HG03558 (cell line): Measurements from ENCODE around the gene GAPDH.
"Not testable (repeated sequence)": the region's sequence is repeated elsewhere in the genome, so short reads cannot be mapped to it uniquely, and the experiment has no call there.

Experiments used
- ATAC-seq: cut with Tn5 transposase; IDR thresholded peaks from one replicate; pipeline ENCODE4 v1.9.1; 2021; ENCODE audit warnings: moderate number of reproducible peaks; ENCODE audit not compliant: unreplicated experiment; ENCODE audit errors: extremely low read depth

The GAPDH gene

GRCh38 chr12:6528539-6529235, 5.6 kb upstream of the GAPDH start:
- no peak for ATAC-seq

GRCh38 chr12:6529291-6529737, 5.0 kb upstream of the GAPDH start:
- ATAC-seq, result no peak

GRCh38 chr12:6530576-6531260, 3.6 kb upstream of the GAPDH start:
- ATAC-seq, result no peak

GRCh38 chr12:6532051-6532926, 2.0 kb upstream of the GAPDH start:
- no peak for ATAC-seq

GRCh38 chr12:6532927-6533652, 1.2 kb upstream of the GAPDH start:
- ATAC-seq, result no peak

GRCh38 chr12:6533653-6533922, 729 bp upstream of the GAPDH start:
- no peak for ATAC-seq

GRCh38 chr12:6534695-6534944, 303 bp downstream of the GAPDH start:
- no peak for ATAC-seq

- no peak for ATAC-seq
Measured at GRCh38 chr12:6534945-6535696, 804 bp downstream of the GAPDH start.

- ATAC-seq, result no peak
Measured at GRCh38 chr12:6535697-6535946, 1.3 kb downstream of the GAPDH start.

GRCh38 chr12:6535960-6536847, 1.9 kb downstream of the GAPDH start:
- ATAC-seq, result no peak

GRCh38 chr12:6536894-6537579, 2.7 kb downstream of the GAPDH start:
- no peak for ATAC-seq

- ATAC-seq, result not testable (repeated sequence)
Measured at GRCh38 chr12:6537580-6538419, 3.5 kb downstream of the GAPDH start.

- ATAC-seq, result no peak
Measured at GRCh38 chr12:6538420-6539313, 4.3 kb downstream of the GAPDH start.

- ATAC-seq, result no peak
Measured at GRCh38 chr12:6539314-6539682, 5.0 kb downstream of the GAPDH start.

GRCh38 chr12:6539707-6540134, 5.4 kb downstream of the GAPDH start:
- no peak for ATAC-seq

- ATAC-seq, result no peak
Measured at GRCh38 chr12:6540181-6540877, 6.0 kb downstream of the GAPDH start.
